ENCODE data around the gene LIG3.
"Not testable (repeated sequence)": the region's sequence is repeated elsewhere in the genome, so short reads cannot be mapped to it uniquely, and the experiment has no call there.

The LIG3 gene

GRCh38 chr17:34980353-34980680 is at the start of gene LIG3:
TSS of gene LIG3 (plus strand) at chr17:34980512. CDS start at chr17:34983006, 2,494 bp downstream.
- H3K9ac ChIP-seq: peak within 1 kb of the TSS; percentile 95 to 100 (median 98)
- no peaks in the 10 kb centered on the region; a peak in 1 of 22 replicates for H4K20me1 ChIP-seq
- peak within 1 kb of the TSS; percentile 78 to 95 (median 86) for H3K4me2 ChIP-seq
- H3K36me3 ChIP-seq: peaks cover 7 to 30% (median 24%) of the 10 kb centered on the region in 11 experiments; a peak in 17 of 22 replicates
- H3K27me3 ChIP-seq: no peaks in the 10 kb centered on the region
- H3K27ac ChIP-seq: peak within 1 kb of the TSS; percentile 92 to 100 (median 99)
- peak within 1 kb of the TSS; percentile 71 to 90 (median 82) for H3K4me3 ChIP-seq
- no peak for TF ChIP-seq Cebpa-rat (IDR thresholded peaks at IDR 0.05)
- H3K9me3 ChIP-seq (replicated peaks in 1 of 11): no peaks in the 10 kb centered on the region
- H3K4me1 ChIP-seq: peaks cover 22 to 44% (median 36%) of the 10 kb centered on the region in 10 experiments

- not testable (repeated sequence) for H3K4me2 ChIP-seq; H3K9me3 ChIP-seq (replicated peaks in 1 of 11); H4K20me1 ChIP-seq; H3K4me1 ChIP-seq; H3K27me3 ChIP-seq; H3K27ac ChIP-seq; H3K36me3 ChIP-seq; H3K4me3 ChIP-seq; H3K9ac ChIP-seq
Observed at GRCh38 chr17:34950780-34951179, 29.5 kb upstream of the LIG3 start.

GRCh38 chr17:34958438-34958837 is 21.9 kb upstream of the LIG3 start:
- H3K36me3 ChIP-seq: peaks cover 4 to 7% (median 5%) of the 10 kb centered on the region in 11 experiments; a peak in 13 of 22 replicates
- no peaks in the 10 kb centered on the region for H3K9me3 ChIP-seq (replicated peaks in 1 of 11)
- no peak overlapping the region for H3K4me3 ChIP-seq
- no peak overlapping the region for H3K4me2 ChIP-seq
- no peaks in the 10 kb centered on the region; a peak in 1 of 22 replicates for H4K20me1 ChIP-seq
- no peak for TF ChIP-seq Cebpa-rat (IDR thresholded peaks at IDR 0.05)
- no peak overlapping the region for H3K9ac ChIP-seq
- H3K27me3 ChIP-seq: no peaks in the 10 kb centered on the region
- H3K27ac ChIP-seq: no peak overlapping the region
- H3K4me1 ChIP-seq: peaks cover 15 to 22% (median 19%) of the 10 kb centered on the region in 10 experiments

- H3K27me3 ChIP-seq: no peaks in the 10 kb centered on the region
- peaks cover 0 to 18% (median 0%) of the 10 kb centered on the region in 11 experiments; a peak in 1 of 22 replicates for H4K20me1 ChIP-seq
- H3K4me3 ChIP-seq: peak within 1 kb of the TSS; percentile 79 to 97 (median 88)
- no peaks in the 10 kb centered on the region for H3K9me3 ChIP-seq (replicated peaks in 1 of 11)
- H3K27ac ChIP-seq: peak within 1 kb of the TSS; percentile 87 to 97 (median 95)
- H3K9ac ChIP-seq: peak within 1 kb of the TSS; percentile 86 to 96 (median 91)
- no peak for TF ChIP-seq Cebpa-rat (IDR thresholded peaks at IDR 0.05)
- peaks cover 29 to 36% (median 34%) of the 10 kb centered on the region in 11 experiments for H3K36me3 ChIP-seq
- peaks cover 20 to 28% (median 23%) of the 10 kb centered on the region in 10 experiments for H3K4me1 ChIP-seq
- H3K4me2 ChIP-seq: peak within 1 kb of the TSS; percentile 84 to 98 (median 94)
Observed at GRCh38 chr17:34961093-34961911, 19.0 kb upstream of the LIG3 start, which contains the start of the genes CCT6B and ZNF830. TSS of gene CCT6B (minus strand) at chr17:34961460. CDS start at chr17:34961393, 67 bp downstream. TSS of gene ZNF830 (plus strand) at chr17:34961540. CDS start at chr17:34961567, 27 bp downstream.

GRCh38 chr17:34974179-34974578 is 6.1 kb upstream of the LIG3 start:
- H3K4me2 ChIP-seq: 0 out of 22 replicates have a peak overlapping the region, but pooled peaks of 1 of the 11 experiments have one; percentile 1
- H3K9me3 ChIP-seq (replicated peaks in 1 of 11): 0 out of 22 replicates have a peak, but pooled peaks cover 0 to 3% (median 0%) of the 10 kb centered on the region in 11 experiments
- peaks cover under 1 to 15% (median 5%) of the 10 kb centered on the region in 10 experiments; a peak in 17 of 20 replicates for H3K4me1 ChIP-seq
- H3K27me3 ChIP-seq: no peaks in the 10 kb centered on the region
- H4K20me1 ChIP-seq: no peaks in the 10 kb centered on the region; a peak in 1 of 22 replicates
- no peak overlapping the region for H3K9ac ChIP-seq
- no peak overlapping the region for H3K4me3 ChIP-seq
- H3K36me3 ChIP-seq: peaks cover 0 to 12% (median 3%) of the 10 kb centered on the region in 11 experiments; a peak in 8 of 22 replicates
- no peak overlapping the region for H3K27ac ChIP-seq
- no peak for TF ChIP-seq Cebpa-rat (IDR thresholded peaks at IDR 0.05)

- H3K4me3 ChIP-seq: no peak overlapping the region
- H3K36me3 ChIP-seq: peaks cover 0 to 2% (median 0%) of the 10 kb centered on the region in 11 experiments; a peak in 2 of 22 replicates
- H3K9me3 ChIP-seq (replicated peaks in 1 of 11): no peaks in the 10 kb centered on the region
- no peaks in the 10 kb centered on the region; a peak in 1 of 22 replicates for H4K20me1 ChIP-seq
- no peaks in the 10 kb centered on the region for H3K27me3 ChIP-seq
- TF ChIP-seq Cebpa-rat (IDR thresholded peaks at IDR 0.05): no peak
- H3K4me2 ChIP-seq: no peak overlapping the region
- H3K27ac ChIP-seq: no peak overlapping the region
- H3K4me1 ChIP-seq: peaks cover 9 to 23% (median 13%) of the 10 kb centered on the region in 10 experiments
- no peak overlapping the region for H3K9ac ChIP-seq
Observed at GRCh38 chr17:34974794-34975785, 5.2 kb upstream of the LIG3 start.

- Histone ChIP-seq H3K4me2 (peak overlapping the region; percentile 78 to 95 (median 86); a peak in 21 of 22 replicates), H3K27ac (no peak overlapping the region), H3K36me3 (peaks cover 7 to 20% (median 14%) of the 10 kb centered on the region in 11 experiments; a peak in 16 of 22 replicates), H3K4me3 (peak overlapping the region in 3 of 10 experiments; percentile 82 to 85 (median 82); a peak in 4 of 20 replicates), H3K9ac (peak overlapping the region in 1 of 11 experiments; percentile 97; a peak in 1 of 22 replicates), H3K9me3 (replicated peaks in 1 of 11) (no peaks in the 10 kb centered on the region), H3K27me3 (no peaks in the 10 kb centered on the region), H3K4me1 (peaks cover 22 to 42% (median 35%) of the 10 kb centered on the region in 10 experiments), H4K20me1 (no peaks in the 10 kb centered on the region)
- no peak for TF ChIP-seq Cebpa-rat (IDR thresholded peaks at IDR 0.05)
Observed at GRCh38 chr17:34979153-34979552, 1.2 kb upstream of the LIG3 start.

GRCh38 chr17:34979650-34980352 is 511 bp upstream of the LIG3 start:
- Histone ChIP-seq H3K4me1 (peaks cover 22 to 43% (median 36%) of the 10 kb centered on the region in 10 experiments), H3K36me3 (peaks cover 7 to 25% (median 19%) of the 10 kb centered on the region in 11 experiments; a peak in 16 of 22 replicates), H3K4me2 (peak overlapping the region; percentile 78 to 95 (median 86)), H3K9ac (peak overlapping the region; percentile 95 to 100 (median 98)), H3K27ac (peak overlapping the region; percentile 92 to 100 (median 99); a peak in 21 of 22 replicates), H3K27me3 (no peaks in the 10 kb centered on the region), H4K20me1 (no peaks in the 10 kb centered on the region), H3K9me3 (replicated peaks in 1 of 11) (no peaks in the 10 kb centered on the region), H3K4me3 (peak overlapping the region; percentile 71 to 90 (median 82))
- TF ChIP-seq Cebpa-rat (IDR thresholded peaks at IDR 0.05): no peak

All from BLaER1 treated with 17β-estradiol and CSF1 and Interleukin-3, amounts not matched to agents 10 nM and 100 nM (cell line).